ENCODE measurements around the gene CAPN8.

CAPN8 gene

DNA sequence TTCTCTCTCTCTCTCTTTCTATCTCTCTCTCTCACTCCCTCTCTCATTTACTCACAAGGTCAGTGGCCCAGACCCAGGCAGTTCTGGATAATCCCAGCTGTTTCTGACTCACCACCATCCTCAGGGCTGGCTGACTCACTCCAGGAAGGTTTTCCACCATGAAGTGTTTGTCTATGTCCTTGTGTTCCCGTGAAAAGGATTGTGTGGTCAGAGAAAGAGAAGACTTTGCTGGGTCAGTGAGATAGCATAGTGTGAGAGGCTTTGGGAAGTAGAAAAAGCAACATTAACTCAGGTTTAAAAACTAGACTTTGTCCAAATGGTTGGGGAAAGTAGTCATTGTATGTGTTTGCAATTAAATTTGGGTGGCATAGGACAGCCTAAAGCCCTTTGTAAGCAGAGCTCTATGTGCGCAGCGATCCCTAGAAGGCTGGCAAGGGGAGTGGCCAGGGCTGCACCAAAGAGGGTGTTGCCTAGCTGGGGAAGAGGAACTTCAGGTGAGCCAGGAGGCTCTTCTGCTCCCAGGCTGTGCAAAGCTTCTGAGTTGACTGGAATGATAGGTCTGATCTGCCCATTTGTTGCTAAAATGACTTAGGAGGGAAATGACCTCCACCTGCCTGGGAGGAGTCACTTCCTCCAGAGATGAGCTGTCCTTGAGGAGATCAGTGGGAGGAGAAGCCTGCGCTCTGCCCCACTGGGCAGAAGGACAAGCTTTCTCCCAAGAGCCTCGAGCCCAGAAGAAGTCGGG, 41.9 kb upstream of the CAPN8 start:
- TF ChIP-seq, protein P1, sequence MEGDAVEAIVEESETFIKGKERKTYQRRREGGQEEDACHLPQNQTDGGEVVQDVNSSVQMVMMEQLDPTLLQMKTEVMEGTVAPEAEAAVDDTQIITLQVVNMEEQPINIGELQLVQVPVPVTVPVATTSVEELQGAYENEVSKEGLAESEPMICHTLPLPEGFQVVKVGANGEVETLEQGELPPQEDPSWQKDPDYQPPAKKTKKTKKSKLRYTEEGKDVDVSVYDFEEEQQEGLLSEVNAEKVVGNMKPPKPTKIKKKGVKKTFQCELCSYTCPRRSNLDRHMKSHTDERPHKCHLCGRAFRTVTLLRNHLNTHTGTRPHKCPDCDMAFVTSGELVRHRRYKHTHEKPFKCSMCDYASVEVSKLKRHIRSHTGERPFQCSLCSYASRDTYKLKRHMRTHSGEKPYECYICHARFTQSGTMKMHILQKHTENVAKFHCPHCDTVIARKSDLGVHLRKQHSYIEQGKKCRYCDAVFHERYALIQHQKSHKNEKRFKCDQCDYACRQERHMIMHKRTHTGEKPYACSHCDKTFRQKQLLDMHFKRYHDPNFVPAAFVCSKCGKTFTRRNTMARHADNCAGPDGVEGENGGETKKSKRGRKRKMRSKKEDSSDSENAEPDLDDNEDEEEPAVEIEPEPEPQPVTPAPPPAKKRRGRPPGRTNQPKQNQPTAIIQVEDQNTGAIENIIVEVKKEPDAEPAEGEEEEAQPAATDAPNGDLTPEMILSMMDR (IDR thresholded peaks at IDR 0.05; ENCODE audit: low read depth, low read length, missing control alignments): no peak
- no peak for DNase-seq (ENCODE audit: low read depth)
- no peak overlapping the region for H3K4me3 ChIP-seq (ENCODE audit: low read depth, low read length)

DNA sequence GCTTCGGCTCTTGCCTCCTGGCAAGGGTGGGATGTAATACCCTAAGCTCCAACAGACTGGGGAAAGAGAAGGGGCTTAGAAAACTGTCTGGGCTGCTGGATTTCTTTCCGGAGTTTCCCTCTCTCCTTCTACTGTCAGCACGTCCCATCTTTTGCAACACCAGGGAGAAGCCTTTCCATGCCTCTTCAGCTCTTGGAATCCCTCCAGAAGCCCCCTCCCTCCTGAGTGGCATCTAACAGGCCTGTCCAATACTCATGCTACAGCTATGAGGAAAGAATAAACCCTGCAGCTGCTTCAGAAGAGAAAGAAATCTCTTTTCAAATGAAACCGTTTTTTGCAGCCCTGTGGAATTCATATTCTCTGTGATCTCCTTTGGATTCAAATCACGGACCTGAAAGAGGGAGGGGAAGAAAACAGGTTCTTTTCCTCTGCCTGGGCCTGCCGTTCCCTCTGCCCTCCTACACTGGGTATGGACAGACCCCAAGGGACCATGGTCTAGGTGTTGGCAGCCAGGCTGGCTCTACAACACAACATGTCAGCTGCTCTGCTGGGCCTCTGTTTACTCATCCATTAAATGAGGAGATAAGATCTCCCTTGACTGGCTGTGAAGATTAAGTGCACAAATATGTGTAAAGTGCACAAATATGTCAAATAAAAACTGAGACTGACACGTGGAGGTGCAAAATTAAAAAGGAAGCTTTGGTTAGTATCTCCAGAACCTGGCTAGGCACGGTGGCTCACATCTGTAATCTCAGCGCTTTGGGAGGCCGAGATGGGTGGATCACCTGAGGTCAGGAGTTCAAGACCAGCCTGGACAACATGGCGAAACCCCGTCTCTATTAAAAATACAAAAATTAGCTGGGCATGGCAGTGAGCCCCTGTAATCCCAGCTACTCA, 40.8 kb upstream of the CAPN8 start:
- TF ChIP-seq, protein P1 (IDR thresholded peaks at IDR 0.05; ENCODE audit: low read depth, low read length, missing control alignments): no peak
- no peak for DNase-seq (ENCODE audit: low read depth)
- H3K4me3 ChIP-seq (ENCODE audit: low read depth, low read length): no peak overlapping the region

DNA sequence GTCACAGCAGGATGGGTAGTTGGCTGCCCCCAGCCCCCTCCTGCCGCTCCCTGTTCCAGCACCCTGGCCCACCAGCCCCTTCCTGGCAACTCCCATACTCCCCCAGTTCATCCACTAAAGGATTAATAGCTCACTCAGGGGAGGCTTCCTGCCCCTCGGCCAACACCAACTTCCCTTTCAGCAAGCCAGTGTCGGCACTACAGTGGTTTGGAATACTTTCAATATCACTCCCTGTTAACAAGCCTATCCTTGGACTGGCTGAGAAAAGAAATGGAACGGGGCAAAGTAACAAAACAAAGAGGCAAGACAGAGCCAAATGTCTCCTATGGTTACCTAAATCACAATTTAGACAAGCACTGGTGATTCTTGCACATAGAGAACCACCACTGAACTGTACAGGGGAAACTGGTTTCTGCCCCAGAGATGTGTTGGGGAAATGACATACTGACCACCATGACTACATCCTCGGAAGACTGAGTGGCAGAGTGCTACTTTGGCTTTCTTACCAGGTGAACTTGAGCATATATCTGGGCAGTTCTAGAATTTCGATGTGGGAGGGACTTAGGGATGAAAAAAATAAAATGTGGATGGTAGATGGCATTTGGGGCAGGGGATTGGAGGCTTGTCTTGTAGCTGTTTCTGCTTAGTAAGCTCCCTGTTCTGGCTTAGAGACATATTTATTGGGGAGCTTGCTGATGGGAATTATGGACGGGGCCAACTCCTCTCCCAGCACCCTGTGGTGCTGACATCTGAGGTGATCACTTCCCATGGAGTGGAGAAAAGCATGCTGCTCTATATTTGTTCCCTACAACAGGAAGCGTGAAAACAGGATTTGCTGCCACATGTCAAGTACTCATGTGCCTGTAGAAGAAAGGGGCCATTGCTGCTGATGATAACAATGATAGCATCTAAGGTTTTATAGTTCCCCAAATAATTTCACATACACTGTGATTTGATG, 39.7 kb upstream of the CAPN8 start:
- no peak for DNase-seq (ENCODE audit: low read depth)
- TF ChIP-seq, protein P1 (IDR thresholded peaks at IDR 0.05; ENCODE audit: low read depth, low read length, missing control alignments): no peak
- H3K4me3 ChIP-seq (ENCODE audit: low read depth, low read length): no peak overlapping the region

DNA sequence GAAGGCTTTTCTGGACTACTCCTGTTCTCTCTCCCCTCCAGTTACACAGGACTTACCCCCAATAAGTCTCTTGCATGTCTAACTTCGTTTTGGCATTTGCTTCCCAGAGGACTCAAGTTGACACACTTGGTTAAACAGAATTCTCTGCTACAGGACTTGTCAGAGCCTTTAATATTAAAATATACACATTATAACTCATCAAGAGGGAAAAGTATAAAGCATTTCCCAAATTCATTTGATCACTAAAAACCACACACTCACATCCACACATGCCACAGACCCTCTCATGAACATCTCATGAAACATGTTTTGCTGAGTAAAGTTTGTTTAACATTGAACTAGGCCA, 38.1 kb upstream of the CAPN8 start:
- no peak for DNase-seq (ENCODE audit: low read depth)
- no peak overlapping the region for H3K4me3 ChIP-seq (ENCODE audit: low read depth, low read length)
- TF ChIP-seq, protein P1 (IDR thresholded peaks at IDR 0.05; ENCODE audit: low read depth, low read length, missing control alignments): no peak

DNA sequence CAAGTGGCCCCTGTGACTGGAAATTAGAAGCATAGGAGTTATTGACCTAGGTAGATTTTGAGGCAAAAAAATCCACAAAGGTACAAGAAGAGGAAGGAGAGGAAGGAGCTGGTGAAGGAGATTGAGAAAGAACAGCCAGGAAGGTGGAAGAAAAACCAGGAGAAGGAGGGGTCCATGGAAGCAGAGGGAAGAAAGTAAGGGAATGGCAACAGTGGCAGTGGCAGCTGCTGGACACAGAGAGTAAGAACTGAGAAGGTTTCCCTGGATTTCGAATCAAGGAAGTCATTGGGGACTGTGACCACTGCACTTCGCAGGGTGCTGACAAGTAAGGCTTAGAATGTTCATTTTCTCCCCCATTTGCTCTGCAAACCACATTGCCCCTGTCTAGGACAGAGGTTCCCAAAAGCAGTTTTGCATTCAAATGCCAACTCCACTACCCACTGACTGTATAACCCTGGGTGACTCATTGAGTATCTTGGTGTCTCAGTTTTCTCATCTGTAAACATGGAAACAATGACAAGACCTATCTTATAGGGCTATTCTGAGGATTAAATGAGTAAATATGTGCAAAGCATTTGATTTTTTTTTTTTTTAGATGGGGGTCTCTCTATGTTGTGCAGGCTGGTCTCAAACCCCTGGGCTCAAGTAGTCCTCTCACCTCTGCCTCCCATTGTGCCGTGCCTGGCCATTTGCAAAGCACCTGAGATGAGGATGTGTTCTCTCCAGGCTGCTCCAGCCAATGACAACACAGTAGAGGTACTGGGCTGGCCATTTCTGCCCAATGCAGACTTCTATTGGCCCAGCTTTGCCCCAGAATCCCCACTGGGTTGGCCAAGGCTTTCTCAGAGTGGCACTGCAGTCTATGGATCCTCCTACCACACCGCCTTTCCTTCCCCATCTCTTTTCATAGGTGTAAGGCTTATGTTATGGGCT, 37.5 kb upstream of the CAPN8 start:
- TF ChIP-seq, protein P1 (IDR thresholded peaks at IDR 0.05; ENCODE audit: low read depth, low read length, missing control alignments): no peak
- no peak overlapping the region for H3K4me3 ChIP-seq (ENCODE audit: low read depth, low read length)
- DNase-seq (ENCODE audit: low read depth): no peak
